IMR-90 (cell line): ENCODE measurements around the gene INPP5A. TPM values are rescaled to one million over a fixed set of nuclear protein-coding genes. Genes with fewer than 3 reads are reported as not detected.

Experiments
- ATAC-seq: fragments of 200-7000 bp; cut with Tn5 transposase; 2 replicates; pipeline ENCODE4 v1.9.1; 2020; ENCODE audit warnings: low read depth, mild to moderate bottlenecking, moderate library complexity
- BruUV-seq: library from RNA; stranded (reverse); fragments of 400-500 nt; replicated peaks from 2 replicates; lab custom pipeline; 2021; lab: Mats Ljungman, UMichigan
- CTCF ChIA-PET: fragments of 300-600 bp; formaldehyde crosslinking; extraction: SDS; loops from one replicate; lab custom pipeline; 2021; ENCODE audit warnings: antibody characterized with exemption; lab: Yijun Ruan, JAX
- POLR2A ChIA-PET: fragments of 300-600 bp; sonication (Branson Sonifier 250); formaldehyde crosslinking; loops from one replicate; lab custom pipeline; 2022; ENCODE audit warnings: antibody characterized with exemption; ENCODE audit not compliant: unreplicated experiment; lab: Charles Lee
- DNase-seq: peaks from one replicate; pipeline ENCODE4 v3.0.0; 2013
- H2AFZ ChIP-seq: replicated peaks from 2 replicates; pipeline ENCODE3; 2013; ENCODE audit warnings: low read length, mild to moderate bottlenecking; ENCODE audit not compliant: poor library complexity
- H2AK5ac ChIP-seq: 2 replicates; pipeline ENCODE4 v1.6.1; 2013; ENCODE audit warnings: low read depth, low read length, inconsistent platforms
- H2AK9ac ChIP-seq: replicated peaks from 2 replicates; pipeline ENCODE3; 2013; ENCODE audit warnings: mild to moderate bottlenecking, low read depth, low read length, moderate library complexity; ENCODE audit not compliant: poor library complexity
- H2BK120ac ChIP-seq: 2 replicates; pipeline ENCODE4 v1.6.1; 2013; ENCODE audit warnings: low read depth, low read length, inconsistent platforms
- H2BK15ac ChIP-seq: 3 replicates; pipeline ENCODE4 v1.6.1; 2013; ENCODE audit warnings: low read depth, low read length, inconsistent platforms
- H2BK20ac ChIP-seq: 2 replicates; pipeline ENCODE4 v1.6.1; 2013; ENCODE audit warnings: low read depth, mild to moderate bottlenecking, inconsistent platforms, low read length, moderate library complexity
- H2BK5ac ChIP-seq: 2 replicates; pipeline ENCODE4 v1.6.1; 2013; ENCODE audit warnings: mild to moderate bottlenecking, low read depth, low read length, inconsistent platforms; ENCODE audit not compliant: poor library complexity, severe bottlenecking
- H3K14ac ChIP-seq: replicated peaks from 2 replicates; pipeline ENCODE4 v1.6.1; 2013; ENCODE audit warnings: low read depth, low read length, inconsistent platforms
- H3K18ac ChIP-seq: 2 replicates; pipeline ENCODE4 v1.6.1; 2013; ENCODE audit warnings: low read depth, low read length, control low read depth
- H3K23ac ChIP-seq: 2 replicates; pipeline ENCODE4 v1.6.1; 2013; ENCODE audit warnings: low read depth, low read length, inconsistent platforms
- H3K27ac ChIP-seq: 2 replicates; pipeline ENCODE4 v1.5.1; 2013; ENCODE audit warnings: mild to moderate bottlenecking, control low read depth, low read length; ENCODE audit not compliant: insufficient read depth
- H3K27me3 ChIP-seq: 2 replicates; pipeline ENCODE4 v1.6.1; 2013; ENCODE audit warnings: low read length; ENCODE audit not compliant: control insufficient read depth, insufficient read depth
- H3K36me3 ChIP-seq: 2 replicates; pipeline ENCODE4 v1.6.1; 2013; ENCODE audit warnings: low read length, mixed read lengths; ENCODE audit not compliant: control insufficient read depth, insufficient read depth
- H3K4ac ChIP-seq: 2 replicates; pipeline ENCODE4 v1.6.1; 2013; ENCODE audit warnings: low read depth, low read length, inconsistent platforms
- H3K4me1 ChIP-seq: 2 replicates; pipeline ENCODE4 v1.6.1; 2013; ENCODE audit warnings: low read length, mixed read lengths; ENCODE audit not compliant: control insufficient read depth, insufficient read depth
- H3K4me2 ChIP-seq: 2 replicates; pipeline ENCODE4 v1.6.1; 2013; ENCODE audit warnings: low read depth, mild to moderate bottlenecking, control low read depth, low read length, moderate library complexity
- H3K4me3 ChIP-seq: 2 replicates; pipeline ENCODE4 v1.5.1; 2013; ENCODE audit warnings: low read depth, mild to moderate bottlenecking, control low read depth, low read length, moderate library complexity; ENCODE audit not compliant: insufficient read depth
- H3K56ac ChIP-seq: 2 replicates; pipeline ENCODE4 v1.6.1; 2013; ENCODE audit warnings: low read length, inconsistent platforms; ENCODE audit not compliant: insufficient read depth; ENCODE audit errors: extremely low read depth
- H3K79me1 ChIP-seq, 2 experiments: 2 replicates each; pipeline ENCODE4 v1.6.1; 2013; ENCODE audit warnings: low read length in 2 of 2, inconsistent platforms in 1 of 2, low read depth in 1 of 2
- H3K9ac ChIP-seq: 2 replicates; pipeline ENCODE4 v1.6.1; 2013; ENCODE audit warnings: low read depth, low read length, control low read depth
- H3K9me1 ChIP-seq: 2 replicates; pipeline ENCODE4 v1.6.1; 2013; ENCODE audit warnings: low read length, inconsistent platforms; ENCODE audit not compliant: insufficient read depth
- H3K9me3 ChIP-seq: 2 replicates; pipeline ENCODE4 v1.6.1; 2013; ENCODE audit warnings: low read length; ENCODE audit not compliant: control insufficient read depth, insufficient read depth
- H4K20me1 ChIP-seq: 2 replicates; pipeline ENCODE4 v1.6.1; 2013; ENCODE audit warnings: low read length, inconsistent platforms; ENCODE audit not compliant: insufficient read depth
- H4K5ac ChIP-seq: 2 replicates; pipeline ENCODE4 v1.6.1; 2013; ENCODE audit warnings: mild to moderate bottlenecking, low read depth, low read length, control low read depth
- H4K8ac ChIP-seq, 2 experiments: 2 replicates each; pipeline ENCODE4 v1.6.1; 2013; ENCODE audit warnings: low read depth in 2 of 2, low read length in 2 of 2, control low read depth in 1 of 2, inconsistent platforms in 1 of 2
- H4K91ac ChIP-seq: 2 replicates; pipeline ENCODE4 v1.6.1; 2013; ENCODE audit warnings: low read depth, low read length, inconsistent platforms; ENCODE audit not compliant: insufficient read depth
- BHLHE40 ChIP-seq: fragments of 150-350 bp; IDR thresholded peaks from 2 replicates; pipeline ENCODE4 v1.6.1; 2016; ENCODE audit warnings: mild to moderate bottlenecking, low read depth, low read length
- CEBPB ChIP-seq: IDR thresholded peaks from 2 replicates; pipeline ENCODE4 v1.6.1; 2012; ENCODE audit warnings: low read depth, low read length, improper control_type of control experiment
- CHD1 ChIP-seq: IDR thresholded peaks from 2 replicates; pipeline ENCODE4 v1.6.1; 2012; ENCODE audit warnings: low read depth, low read length, improper control_type of control experiment
- CTCF ChIP-seq: conservative IDR thresholded peaks from 2 replicates; pipeline ENCODE4 v1.5.1; 2012; ENCODE audit warnings: mild to moderate bottlenecking, low read depth, low read length, improper control_type of control experiment
- ELK1 ChIP-seq: fragments of 150-350 bp; IDR thresholded peaks from 2 replicates; pipeline ENCODE4 v1.6.1; 2016; ENCODE audit warnings: low read depth, mild to moderate bottlenecking, low read length, moderate library complexity, borderline replicate concordance
- FOS ChIP-seq: fragments of 150-350 bp; IDR thresholded peaks from 2 replicates; pipeline ENCODE4 v1.6.1; 2016; ENCODE audit warnings: low read depth, low read length
- MAFK ChIP-seq: IDR thresholded peaks from 2 replicates; pipeline ENCODE4 v1.6.1; 2012; ENCODE audit warnings: low read depth, low read length, improper control_type of control experiment
- MAZ ChIP-seq: IDR thresholded peaks from 2 replicates; pipeline ENCODE4 v1.6.1; 2012; ENCODE audit warnings: low read depth, mild to moderate bottlenecking, low read length, improper control_type of control experiment, moderate library complexity, borderline replicate concordance
- MXI1 ChIP-seq: IDR thresholded peaks from 2 replicates; pipeline ENCODE4 v1.6.1; 2012; ENCODE audit warnings: low read depth, mild to moderate bottlenecking, low read length, moderate library complexity, borderline replicate concordance
- NFE2L2 ChIP-seq: fragments of 150-350 bp; IDR thresholded peaks from 2 replicates; pipeline ENCODE4 v1.6.1; 2016; ENCODE audit warnings: low read depth, mild to moderate bottlenecking, low read length
- POLR2A ChIP-seq: IDR thresholded peaks from 2 replicates; pipeline ENCODE4 v1.6.1; 2012; ENCODE audit warnings: mild to moderate bottlenecking, low read depth, low read length
- RFX5 ChIP-seq: IDR thresholded peaks from 2 replicates; pipeline ENCODE4 v1.8.0; 2012; ENCODE audit warnings: low read depth, mild to moderate bottlenecking, low read length, moderate library complexity
- SMC3 ChIP-seq: fragments of 150-350 bp; IDR thresholded peaks from 2 replicates; pipeline ENCODE4 v1.6.1; 2016; ENCODE audit warnings: low read depth, mild to moderate bottlenecking, antibody characterized with exemption, low read length, moderate library complexity
- WGBS, 2 experiments: methylation state at CpG; one replicate each; pipeline versions ENCODE4 v1.1.5 to v1.1.7; 2013; ENCODE audit warnings: missing lambda C conversion rate in 2 of 2; ENCODE audit not compliant: insufficient read length in 1 of 2; ENCODE audit errors: extremely low coverage in 2 of 2; 5-methylcytosine and 5-hydroxymethylcytosine counted together
- dilution Hi-C: fragments of 300-500 bp; cut with HindIII; formaldehyde crosslinking; loops from one replicate; pipeline ENCODE4 v1.14.3; 2018; ENCODE audit warnings: low sequenced_read_pairs; ENCODE audit not compliant: unreplicated experiment
- in situ Hi-C: fragments of 300-500 bp; cut with MboI; formaldehyde crosslinking; loops from 3 replicates; pipeline ENCODE4 v1.14.3; 2019; ENCODE audit warnings: low sequenced_read_pairs, inconsistent platforms, mixed read lengths
- intact Hi-C: fragments of 100-400 bp; cut with micrococcal nuclease; formaldehyde crosslinking; loops from 2 replicates; pipeline ENCODE4 v1.10.0; 2022
- polyA plus RNA-seq, 3 experiments: library from polyadenylated mRNA; depleted of rRNA; stranded (reverse); fragments of >200 nt; gene quantifications; 2 replicates each; pipeline ENCODE4 v1.2.3, GENCODE V29; 2012; ENCODE audit warnings: low replicate concordance in 1 of 3
- total RNA-seq: library from RNA; depleted of rRNA; stranded (reverse); fragments of >200 nt; gene quantifications from 2 replicates; pipeline ENCODE4 v1.2.3, GENCODE V29; 2012
- TF ChIP-seq, protein P1 (sequence below): fragments of 150-350 bp; IDR thresholded peaks from 2 replicates; pipeline ENCODE4 v1.6.1; 2017; ENCODE audit warnings: mild to moderate bottlenecking, antibody characterized with exemption, low read length, low read depth

Gene INPP5A
- total and polyA plus RNA-seq, 2 of the 4 experiments (the other 2 are of a cell fraction): 21.4 to 36.7 TPM

DNA sequence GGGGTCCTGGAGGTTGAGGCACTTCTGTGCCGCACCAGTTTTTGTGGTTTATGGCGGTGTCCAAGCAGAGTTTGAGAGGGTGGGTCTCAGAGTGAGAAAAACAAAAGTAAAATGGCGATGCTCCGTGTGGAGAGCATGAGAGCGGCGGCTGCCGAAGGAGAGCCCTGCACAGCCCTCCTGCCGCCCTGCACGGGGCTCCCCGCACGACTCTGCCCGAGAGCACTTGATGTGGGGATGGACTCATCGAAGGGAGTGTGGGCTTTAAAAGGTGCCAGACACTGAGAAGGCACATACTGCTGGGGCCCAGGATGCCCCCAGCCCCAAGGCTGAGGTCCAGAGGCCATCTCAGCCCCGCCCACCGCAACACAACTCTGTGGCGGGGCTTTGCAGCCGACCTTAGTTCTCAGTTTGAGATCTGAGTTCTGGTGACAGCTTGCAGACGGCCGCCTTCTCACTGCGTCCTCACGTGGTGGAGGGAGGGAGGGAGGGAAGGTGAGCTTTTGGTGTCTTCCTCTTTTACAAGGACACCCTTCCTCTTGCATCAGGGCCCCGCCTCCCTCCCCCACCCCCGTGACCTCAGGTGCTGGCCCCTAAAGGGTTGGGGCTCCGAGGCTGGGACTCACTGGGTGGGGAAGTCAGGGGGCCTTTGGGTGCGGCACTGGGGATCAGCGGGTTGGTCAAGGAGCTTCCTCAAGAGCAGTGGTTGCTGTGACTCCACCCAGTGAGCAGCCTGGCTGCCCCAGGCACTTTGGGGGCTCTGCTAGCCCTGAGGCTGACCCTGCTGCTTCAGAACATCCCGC lies 179.3 kb downstream of the INPP5A start:
- no peak overlapping the region for H3K23ac ChIP-seq
- H4K8ac ChIP-seq: no peak overlapping the region
- peaks cover 11% of the 10 kb centered on the region for H3K9me1 ChIP-seq
- H2BK5ac ChIP-seq: no peak overlapping the region
- TF ChIP-seq POLR2A (no peak), CEBPB (no peak), CHD1 (no peak), MAZ (no peak), MXI1 (no peak), BHLHE40 (no peak), ELK1 (no peak), FOS (no peak), SMC3 (no peak), RFX5 (no peak), NFE2L2 (no peak), CTCF (no peak), MAFK (no peak)
- TF ChIP-seq, protein P1, sequence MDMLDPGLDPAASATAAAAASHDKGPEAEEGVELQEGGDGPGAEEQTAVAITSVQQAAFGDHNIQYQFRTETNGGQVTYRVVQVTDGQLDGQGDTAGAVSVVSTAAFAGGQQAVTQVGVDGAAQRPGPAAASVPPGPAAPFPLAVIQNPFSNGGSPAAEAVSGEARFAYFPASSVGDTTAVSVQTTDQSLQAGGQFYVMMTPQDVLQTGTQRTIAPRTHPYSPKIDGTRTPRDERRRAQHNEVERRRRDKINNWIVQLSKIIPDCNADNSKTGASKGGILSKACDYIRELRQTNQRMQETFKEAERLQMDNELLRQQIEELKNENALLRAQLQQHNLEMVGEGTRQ: no peak
- no peak overlapping the region for H2AFZ ChIP-seq
- in situ Hi-C loops: no loop called here
- no peak overlapping the region for H3K18ac ChIP-seq
- H3K9ac ChIP-seq: no peak overlapping the region
- H4K20me1 ChIP-seq: no peaks in the 10 kb centered on the region; the same call in 1 of the 2 replicates
- peaks cover 3% of the 10 kb centered on the region for H3K4me1 ChIP-seq
- no peak overlapping the region for H3K4ac ChIP-seq
- ChIA-PET POLR2A (no interaction called here), CTCF (no interaction called here)
- no peak overlapping the region for H3K14ac ChIP-seq
- no peak overlapping the region for H3K27ac ChIP-seq
- no peak overlapping the region for H3K4me2 ChIP-seq
- no peak overlapping the region for H2AK5ac ChIP-seq
- no peak overlapping the region for H2BK20ac ChIP-seq
- intact Hi-C loops: no loop called here
- peaks cover 2% of the 10 kb centered on the region; the same call in 1 of the 2 replicates for H3K9me3 ChIP-seq
- WGBS, 2 experiments: 91% methylated on average over 10 of the region's 27 CpGs; no CpG with 5 or more reads in 1 of the 2 experiments
- dilution Hi-C loops: no loop called here
- ATAC-seq (no peak), DNase-seq (no peak)
- no peak overlapping the region for H2AK9ac ChIP-seq
- no peak overlapping the region for H4K91ac ChIP-seq
- H4K5ac ChIP-seq: no peak overlapping the region
- no peaks in the 10 kb centered on the region; a peak in 1 of 4 replicates for H3K79me1 ChIP-seq
- peaks cover 4% of the 10 kb centered on the region for H3K36me3 ChIP-seq
- no peak overlapping the region for H3K56ac ChIP-seq
- H2BK15ac ChIP-seq: no peak overlapping the region
- no peak overlapping the region for H2BK120ac ChIP-seq
- no peak overlapping the region for H3K4me3 ChIP-seq
- H3K27me3 ChIP-seq: no peaks in the 10 kb centered on the region
- no TSS peak for BruUV-seq
